T-helper 2 cell treated with Interferon-gamma antibody and Interleukin-4, amounts not matched to agents 5 μg/mL and 100 μg/mL, for 36 hours (primary cell): Measurements from ENCODE around the gene SPEF1.

Experiments used
- DNase-seq: peaks from one replicate; pipeline ENCODE4 v3.0.0; 2021; ENCODE audit warnings: low spot score
- H3K27ac Mint-ChIP-seq: one replicate; pipeline ENCODE4 v1.8.0; 2021; ENCODE audit warnings: mild to moderate bottlenecking, mixed read lengths
- H3K27me3 Mint-ChIP-seq: one replicate; pipeline ENCODE4 v1.8.0; 2021; ENCODE audit warnings: low read depth, mixed read lengths
- H3K36me3 Mint-ChIP-seq: one replicate; pipeline ENCODE4 v1.8.0; 2021; ENCODE audit warnings: low read depth, mixed read lengths
- H3K4me1 Mint-ChIP-seq: one replicate; pipeline ENCODE4 v1.8.0; 2021; ENCODE audit warnings: low read depth, mixed read lengths
- H3K4me3 Mint-ChIP-seq: one replicate; pipeline ENCODE4 v1.8.0; 2022; ENCODE audit warnings: mild to moderate bottlenecking, moderate library complexity, mixed read lengths
- H3K9me3 Mint-ChIP-seq: one replicate; pipeline ENCODE4 v1.8.0; 2021; ENCODE audit warnings: mixed read lengths

Gene SPEF1

DNA sequence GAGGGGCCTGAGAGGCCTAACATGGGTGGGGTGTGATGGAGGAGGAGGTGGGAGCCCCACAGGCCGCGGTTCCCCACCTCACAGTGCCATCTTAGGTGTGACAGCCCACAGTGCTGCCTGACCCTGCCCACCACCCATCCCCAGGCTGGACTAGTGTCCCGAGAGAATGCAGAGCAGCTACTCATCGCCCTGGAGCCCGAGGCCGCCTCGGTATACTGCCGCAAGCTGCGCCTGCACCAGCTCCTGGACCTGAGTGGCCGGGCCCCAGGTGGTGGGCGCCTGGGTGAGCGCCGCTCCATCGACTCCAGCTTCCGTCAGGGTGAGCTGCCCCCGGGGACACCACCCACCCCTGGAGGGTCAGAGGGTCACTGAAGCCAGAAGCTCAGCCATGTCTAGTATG is 33.2 kb downstream of the SPEF1 start:
- Mint-ChIP-seq H3K27ac (no peak overlapping the region), H3K4me1 (peaks cover 13% of the 10 kb centered on the region), H3K9me3 (no peaks in the 10 kb centered on the region), H3K27me3 (peaks cover 8% of the 10 kb centered on the region), H3K4me3 (no peak overlapping the region), H3K36me3 (no peaks in the 10 kb centered on the region)
- DNase-seq, result no peak

DNA sequence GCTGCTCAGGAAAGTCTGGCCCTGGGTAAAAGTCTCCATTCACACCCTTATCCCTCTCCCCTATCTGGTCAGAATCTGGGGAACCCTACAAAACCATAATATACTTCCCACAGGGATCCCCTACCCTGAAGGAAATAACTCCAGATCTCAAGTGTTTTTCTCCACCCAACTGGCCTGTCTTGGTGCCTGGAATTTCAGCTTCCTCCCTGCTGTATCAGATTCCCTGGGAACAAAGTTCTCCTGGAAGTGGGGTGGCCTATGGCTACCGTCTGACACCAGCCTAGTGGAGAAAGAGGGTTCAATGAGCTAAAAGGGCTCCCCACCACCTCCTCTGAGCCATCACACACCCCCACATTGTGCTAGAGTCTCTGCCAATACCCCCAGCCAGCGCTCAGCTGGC is 33.8 kb downstream of the SPEF1 start:
- DNase-seq, result no peak
- H3K27ac Mint-ChIP-seq, result no peak overlapping the region
- no peak overlapping the region for H3K4me3 Mint-ChIP-seq
- H3K4me1 Mint-ChIP-seq, result peaks cover 11% of the 10 kb centered on the region
- peaks cover 8% of the 10 kb centered on the region for H3K27me3 Mint-ChIP-seq
- H3K9me3 Mint-ChIP-seq, result no peaks in the 10 kb centered on the region
- H3K36me3 Mint-ChIP-seq, result no peaks in the 10 kb centered on the region

DNA sequence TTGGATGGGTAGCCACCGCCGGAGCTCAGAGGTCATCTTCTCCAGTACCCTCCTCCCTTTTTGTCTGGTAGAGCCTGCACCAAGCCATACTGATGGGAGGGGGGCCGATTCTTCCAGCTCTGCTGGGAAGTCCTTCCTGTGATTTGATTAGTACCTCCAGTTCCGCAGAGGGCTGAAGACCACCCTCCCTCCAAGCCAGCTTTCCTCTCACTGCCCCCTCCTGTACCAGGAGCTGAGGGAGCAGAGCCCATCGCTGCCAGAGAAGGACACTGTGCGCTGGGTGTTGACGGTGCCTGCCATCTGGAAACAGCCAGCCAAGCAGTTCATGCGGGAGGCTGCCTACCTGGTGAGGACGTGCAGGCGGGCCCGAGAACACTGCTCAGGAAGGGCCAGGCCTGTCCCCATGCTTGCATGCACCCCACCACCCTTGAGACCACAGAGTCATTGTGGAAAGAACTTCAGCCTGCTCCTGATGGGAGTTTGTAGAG is 35.5 kb downstream of the SPEF1 start:
- Mint-ChIP-seq H3K27ac (no peak overlapping the region), H3K4me1 (peaks cover 11% of the 10 kb centered on the region), H3K27me3 (peaks cover 8% of the 10 kb centered on the region), H3K9me3 (no peaks in the 10 kb centered on the region), H3K36me3 (no peaks in the 10 kb centered on the region), H3K4me3 (no peak overlapping the region)
- no peak for DNase-seq

DNA sequence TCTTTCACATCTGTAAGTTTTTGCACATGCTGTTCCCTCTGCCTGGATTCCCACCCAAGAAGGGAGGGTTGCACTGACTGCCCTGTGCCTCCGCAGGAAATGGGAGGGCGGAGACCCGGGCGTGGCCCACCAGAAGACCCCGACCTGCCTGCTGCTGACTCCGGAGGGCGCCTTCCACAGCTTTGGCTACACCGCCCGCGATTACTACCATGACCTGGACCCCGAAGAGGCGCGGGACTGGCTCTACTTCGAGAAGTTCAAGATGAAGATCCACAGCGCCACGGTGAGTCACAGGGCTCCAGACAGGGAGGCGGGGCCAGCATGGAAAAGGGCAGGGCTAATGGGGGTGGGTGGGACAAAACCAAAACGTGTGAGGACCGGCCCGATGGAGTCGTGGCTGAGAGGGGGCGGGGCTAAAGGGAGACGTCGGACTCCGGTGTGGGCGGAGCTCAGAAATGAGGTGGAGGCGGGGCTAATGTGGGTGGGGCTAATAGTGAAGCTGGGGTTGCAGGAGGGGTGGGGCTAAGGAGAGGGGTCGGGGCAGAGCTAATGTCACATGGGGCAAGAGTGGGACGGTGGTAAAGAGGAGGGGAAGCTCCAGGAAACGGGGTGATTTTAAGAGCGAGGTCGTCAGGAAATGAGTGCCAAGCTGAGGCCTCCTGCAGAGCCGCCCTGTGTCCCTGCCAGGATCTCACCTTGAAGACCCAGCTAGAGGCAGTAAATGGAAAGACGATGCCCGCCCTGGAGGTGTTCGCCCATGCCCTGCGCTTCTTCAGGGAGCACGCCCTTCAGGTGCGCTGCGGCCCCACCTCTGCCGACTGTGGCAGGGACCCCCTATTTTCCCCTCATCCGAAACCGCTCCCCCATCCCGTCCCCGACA is 36.2 kb downstream of the SPEF1 start:
- no peaks in the 10 kb centered on the region for H3K9me3 Mint-ChIP-seq
- H3K27ac Mint-ChIP-seq, result peak overlapping the region; percentile 41
- H3K4me1 Mint-ChIP-seq, result peaks cover 11% of the 10 kb centered on the region
- H3K27me3 Mint-ChIP-seq, result peaks cover 8% of the 10 kb centered on the region
- no peaks in the 10 kb centered on the region for H3K36me3 Mint-ChIP-seq
- peak overlapping the region; percentile 79 for H3K4me3 Mint-ChIP-seq
- DNase-seq, result peak; percentile 64

DNA sequence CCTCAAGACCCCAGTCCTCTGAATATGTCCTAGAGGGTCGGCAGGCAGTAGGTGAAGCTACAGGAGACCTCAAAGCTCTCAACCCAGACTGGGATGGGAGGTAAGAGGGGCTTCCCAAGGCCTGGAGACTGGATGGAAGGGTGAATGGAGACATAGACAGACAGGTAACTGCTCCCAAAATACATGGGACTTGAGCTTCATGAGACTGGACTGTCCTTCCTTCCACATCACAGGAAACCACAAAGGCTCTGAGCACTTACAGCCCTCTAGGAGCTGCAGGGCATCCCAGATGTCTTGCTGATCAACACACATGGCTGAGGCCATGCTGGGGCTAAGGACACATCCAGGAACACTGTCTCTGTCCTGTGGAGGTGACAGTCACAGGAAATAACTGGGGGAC is 37.2 kb downstream of the SPEF1 start:
- no peak overlapping the region for H3K27ac Mint-ChIP-seq
- no peaks in the 10 kb centered on the region for H3K36me3 Mint-ChIP-seq
- peak overlapping the region; percentile 27 for H3K4me3 Mint-ChIP-seq
- H3K27me3 Mint-ChIP-seq, result peaks cover 8% of the 10 kb centered on the region
- H3K4me1 Mint-ChIP-seq, result peaks cover 11% of the 10 kb centered on the region
- no peak for DNase-seq
- no peaks in the 10 kb centered on the region for H3K9me3 Mint-ChIP-seq

DNA sequence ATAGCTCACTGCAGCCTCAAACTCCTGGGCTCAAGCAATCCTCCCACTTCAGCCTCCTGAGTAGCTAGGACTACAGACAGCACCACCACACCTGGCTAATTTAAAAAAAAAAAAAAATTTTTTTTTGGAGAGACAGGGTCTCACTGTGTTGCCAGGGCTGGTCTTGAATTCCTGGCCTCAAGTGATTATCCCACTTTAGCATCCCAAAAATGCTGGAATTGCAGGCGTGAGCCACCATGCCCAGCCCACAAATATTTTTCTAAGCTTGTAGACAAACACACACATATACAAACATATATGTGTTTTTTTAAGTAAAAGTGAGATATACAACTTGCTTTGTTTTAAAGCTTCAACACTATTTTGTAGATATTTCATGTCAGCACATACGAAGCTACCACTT is 38.0 kb downstream of the SPEF1 start:
- no peak overlapping the region for H3K4me3 Mint-ChIP-seq
- H3K4me1 Mint-ChIP-seq, result peaks cover 11% of the 10 kb centered on the region
- H3K27ac Mint-ChIP-seq, result no peak overlapping the region
- H3K27me3 Mint-ChIP-seq, result peaks cover 8% of the 10 kb centered on the region
- no peaks in the 10 kb centered on the region for H3K9me3 Mint-ChIP-seq
- DNase-seq, result no peak
- no peaks in the 10 kb centered on the region for H3K36me3 Mint-ChIP-seq

DNA sequence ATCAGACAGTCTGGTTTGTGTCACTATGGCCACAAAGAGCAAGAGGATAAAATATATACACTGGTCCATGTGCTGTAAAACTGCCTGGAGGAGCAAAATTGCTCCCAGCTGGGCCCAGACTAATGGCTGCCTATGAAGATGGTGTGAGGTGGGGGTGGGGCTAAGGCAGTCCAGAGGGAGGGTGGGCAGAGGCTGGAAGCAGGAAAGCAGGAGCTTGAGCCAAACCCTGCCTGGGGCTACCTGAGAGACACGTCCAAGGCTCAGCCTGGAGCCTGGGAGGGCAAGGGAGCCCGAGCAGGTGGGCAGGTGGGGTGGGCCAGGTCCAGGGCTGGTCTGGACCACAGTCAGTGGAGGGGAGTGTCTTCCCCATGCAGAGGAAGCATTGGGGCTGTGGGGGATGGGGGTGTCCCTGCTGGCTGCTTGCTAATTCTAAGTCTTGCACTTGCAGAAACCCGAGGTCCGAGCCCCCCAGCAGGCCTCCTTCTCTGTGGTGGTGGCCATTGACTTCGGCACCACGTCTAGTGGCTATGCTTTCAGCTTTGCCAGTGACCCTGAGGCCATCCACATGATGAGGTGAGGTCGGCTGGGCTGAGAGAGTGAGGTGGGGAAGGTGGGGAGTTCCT is 39.3 kb downstream of the SPEF1 start:
- no peaks in the 10 kb centered on the region for H3K9me3 Mint-ChIP-seq
- peaks cover 11% of the 10 kb centered on the region for H3K4me1 Mint-ChIP-seq
- peaks cover 8% of the 10 kb centered on the region for H3K27me3 Mint-ChIP-seq
- no peak for DNase-seq
- H3K36me3 Mint-ChIP-seq, result no peaks in the 10 kb centered on the region
- H3K4me3 Mint-ChIP-seq, result no peak overlapping the region
- H3K27ac Mint-ChIP-seq, result no peak overlapping the region

DNA sequence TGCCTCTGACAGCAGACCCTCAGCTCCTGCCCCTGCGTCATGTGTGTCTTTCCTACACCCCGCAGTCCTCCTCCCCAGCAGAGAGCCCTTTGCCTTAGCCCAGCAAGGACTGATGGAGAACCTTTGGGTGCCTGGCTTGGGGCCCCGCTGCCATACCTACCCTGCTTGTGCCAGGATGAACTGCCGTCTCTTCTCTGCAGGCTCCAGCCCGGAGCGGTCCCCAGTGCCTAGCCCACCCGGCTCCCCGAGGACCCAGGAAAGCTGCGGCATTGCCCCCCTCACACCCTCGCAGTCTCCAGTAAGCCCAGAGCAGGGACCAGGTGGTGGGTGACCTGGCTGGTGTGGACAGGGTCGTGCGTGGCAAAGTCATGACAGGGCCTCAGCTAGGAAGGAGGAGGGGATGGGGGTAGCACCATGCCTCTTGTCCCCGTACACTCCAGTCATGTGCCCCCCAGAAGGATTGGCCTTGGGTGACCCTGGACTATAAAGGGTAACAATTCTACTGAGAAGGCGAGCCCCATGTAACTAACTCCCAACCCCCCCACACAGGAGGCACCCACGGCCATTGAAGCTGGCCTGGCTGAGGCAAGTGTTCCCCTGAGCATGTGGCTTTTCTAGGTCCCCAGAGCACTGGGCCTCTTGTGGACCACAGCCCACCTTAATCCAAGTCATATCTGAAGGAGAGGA is 40.5 kb downstream of the SPEF1 start:
- H3K36me3 Mint-ChIP-seq, result no peaks in the 10 kb centered on the region
- H3K9me3 Mint-ChIP-seq, result no peaks in the 10 kb centered on the region
- H3K4me1 Mint-ChIP-seq, result peaks cover 11% of the 10 kb centered on the region
- no peak overlapping the region for H3K4me3 Mint-ChIP-seq
- H3K27me3 Mint-ChIP-seq, result peaks cover 12% of the 10 kb centered on the region
- no peak for DNase-seq
- no peak overlapping the region for H3K27ac Mint-ChIP-seq

DNA sequence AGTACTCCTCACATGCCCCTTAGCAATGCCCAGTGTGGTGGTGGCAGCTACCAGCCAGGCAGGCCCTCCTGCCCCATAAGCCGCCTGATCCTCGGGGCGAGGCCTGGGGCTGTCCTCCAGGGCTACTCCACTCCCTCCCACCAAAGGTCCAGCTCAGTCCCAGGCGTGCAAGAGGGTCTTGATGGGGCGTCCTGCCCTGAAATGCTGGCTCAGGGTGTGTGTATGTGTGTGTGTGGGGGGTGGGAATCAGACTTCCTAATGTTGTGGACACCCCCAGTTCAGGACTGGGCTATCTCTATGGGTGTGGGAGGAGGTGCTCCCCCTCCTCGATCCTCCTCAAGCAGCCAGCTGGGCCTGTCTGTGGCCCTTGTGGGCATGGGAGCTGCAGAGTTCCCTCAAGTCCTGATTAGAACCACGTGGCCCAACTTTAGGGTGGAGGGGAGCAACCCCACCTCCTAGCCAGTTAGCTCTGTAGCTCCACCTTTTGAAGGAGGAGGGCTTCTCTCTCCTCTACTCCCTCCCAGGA is 41.3 kb downstream of the SPEF1 start:
- H3K27me3 Mint-ChIP-seq, result peaks cover 18% of the 10 kb centered on the region
- no peak for DNase-seq
- no peak overlapping the region for H3K4me3 Mint-ChIP-seq
- peaks cover 8% of the 10 kb centered on the region for H3K4me1 Mint-ChIP-seq
- H3K27ac Mint-ChIP-seq, result no peak overlapping the region
- H3K36me3 Mint-ChIP-seq, result no peaks in the 10 kb centered on the region
- H3K9me3 Mint-ChIP-seq, result no peaks in the 10 kb centered on the region

DNA sequence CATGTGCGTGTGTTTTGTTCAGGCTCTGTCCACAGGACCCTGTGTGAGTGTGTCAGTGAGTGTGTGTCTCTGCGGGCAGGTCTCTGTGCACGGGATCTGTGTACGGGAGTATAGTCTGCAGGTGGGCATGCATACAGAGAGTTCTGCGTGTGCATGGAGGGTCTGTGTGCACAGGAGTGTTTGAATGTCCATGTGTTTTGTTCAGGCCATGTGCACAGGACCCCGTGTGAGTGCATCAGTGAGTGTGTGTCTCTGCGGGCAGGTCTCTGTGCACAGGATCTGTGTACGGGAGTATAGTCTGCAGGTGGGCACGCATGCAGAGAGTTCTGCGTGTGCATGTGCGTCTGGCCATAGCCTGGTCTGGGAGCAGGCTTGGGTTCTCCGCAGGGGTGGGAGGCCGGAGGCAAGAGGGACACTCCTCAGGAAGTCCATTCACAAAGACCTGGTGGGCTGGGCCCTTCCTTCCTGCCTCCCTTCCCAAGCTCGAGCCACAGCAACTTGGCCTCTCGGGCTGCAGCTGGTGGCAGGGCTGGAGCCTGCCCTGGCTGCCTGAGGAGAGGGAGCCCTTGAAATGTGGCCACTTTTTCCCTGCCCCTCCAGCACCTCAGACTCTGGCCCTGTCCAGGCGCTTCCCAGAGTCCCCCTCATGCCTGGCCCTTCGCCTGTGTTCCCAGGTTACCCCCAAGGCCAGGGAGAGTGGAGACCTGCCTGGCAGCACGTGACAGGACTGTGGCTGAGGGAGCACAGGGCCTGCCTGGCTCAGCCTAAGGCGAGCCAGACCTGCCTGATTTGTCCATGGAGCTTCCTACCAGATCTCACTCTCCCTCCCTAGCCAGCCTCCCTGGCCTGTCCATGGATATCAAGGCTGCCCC is 42.0 kb downstream of the SPEF1 start:
- no peak for DNase-seq
- H3K27ac Mint-ChIP-seq, result no peak overlapping the region
- peaks cover 1% of the 10 kb centered on the region for H3K4me1 Mint-ChIP-seq

DNA sequence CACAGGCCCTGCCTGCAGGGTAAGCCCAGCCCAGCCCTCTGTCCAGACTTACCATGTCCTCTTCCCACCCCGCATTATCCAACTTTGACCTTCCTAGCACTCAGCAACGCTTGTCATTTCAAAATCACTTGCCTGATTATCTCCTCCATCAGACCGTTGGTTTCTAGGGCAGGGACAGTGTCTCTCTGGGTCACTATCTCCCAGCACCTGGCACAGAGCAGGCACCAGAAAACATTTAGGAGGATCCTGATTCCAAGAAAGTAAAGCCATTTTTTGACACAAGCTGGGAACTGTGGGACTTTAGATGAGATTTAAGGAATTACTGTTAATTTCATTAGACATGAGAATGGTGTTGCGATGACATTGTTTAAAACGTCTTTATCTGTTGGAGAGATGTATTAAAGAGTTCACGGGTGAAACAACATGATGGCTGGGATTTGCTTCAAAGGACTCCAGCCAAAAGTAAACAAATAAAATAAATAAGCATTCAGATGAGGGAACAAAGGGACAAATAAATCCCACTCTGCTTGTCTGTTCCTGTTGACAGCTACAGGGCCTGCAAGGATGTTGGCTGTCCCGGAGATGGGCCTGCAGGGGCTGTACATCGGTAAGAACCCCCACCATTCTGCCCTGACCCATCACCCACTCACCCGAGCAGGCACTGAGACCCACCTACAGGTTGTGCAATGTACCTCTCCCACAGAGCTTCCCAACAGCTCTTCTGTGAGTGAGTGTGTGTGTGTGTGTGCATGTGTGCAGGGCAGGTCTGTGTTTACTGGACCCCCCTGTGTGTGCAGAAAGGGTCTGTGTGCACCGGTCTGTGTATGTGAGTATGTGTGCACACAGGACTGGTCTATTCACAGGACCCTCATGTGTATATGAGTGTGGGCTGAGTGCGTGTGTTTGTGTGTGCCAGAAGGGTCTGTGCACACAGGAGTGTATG is 42.9 kb downstream of the SPEF1 start:
- no peaks in the 10 kb centered on the region for H3K9me3 Mint-ChIP-seq
- H3K36me3 Mint-ChIP-seq, result no peaks in the 10 kb centered on the region
- peaks cover 17% of the 10 kb centered on the region for H3K27me3 Mint-ChIP-seq
- no peak for DNase-seq
- H3K27ac Mint-ChIP-seq, result no peak overlapping the region
- H3K4me1 Mint-ChIP-seq, result no peaks in the 10 kb centered on the region
- no peak overlapping the region for H3K4me3 Mint-ChIP-seq

More for the DNA sequence above, 42.0 kb downstream of the SPEF1 start:
- no peaks in the 10 kb centered on the region for H3K9me3 Mint-ChIP-seq
- no peak overlapping the region for H3K4me3 Mint-ChIP-seq
- no peaks in the 10 kb centered on the region for H3K36me3 Mint-ChIP-seq
- H3K27me3 Mint-ChIP-seq, result peaks cover 14% of the 10 kb centered on the region

DNA sequence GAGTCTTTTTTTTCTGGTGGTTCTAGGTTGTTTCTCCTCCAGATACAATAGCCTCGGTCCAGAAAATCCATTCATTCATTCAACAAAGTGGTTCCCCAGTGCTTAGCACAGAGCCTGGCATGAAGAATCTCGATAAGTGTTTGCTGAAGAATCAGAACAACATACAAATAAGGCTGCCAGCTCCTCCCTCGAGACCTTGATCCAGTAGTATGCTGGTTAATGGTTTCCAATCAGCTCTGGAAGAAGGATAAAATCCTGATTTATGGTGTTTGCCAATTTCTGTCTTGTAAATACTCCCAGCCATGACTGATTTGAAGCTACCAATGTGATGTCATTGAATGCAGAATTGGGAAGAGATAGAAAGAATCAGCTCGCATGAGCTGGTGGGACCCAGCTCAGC is 45.5 kb downstream of the SPEF1 start:
- H3K4me3 Mint-ChIP-seq, result no peak overlapping the region
- H3K4me1 Mint-ChIP-seq, result no peaks in the 10 kb centered on the region
- no peaks in the 10 kb centered on the region for H3K9me3 Mint-ChIP-seq
- no peak for DNase-seq
- H3K27me3 Mint-ChIP-seq, result peaks cover 36% of the 10 kb centered on the region
- no peak overlapping the region for H3K27ac Mint-ChIP-seq
- no peaks in the 10 kb centered on the region for H3K36me3 Mint-ChIP-seq
